ENCODE measurements around the gene PPP1R3A.

GRCh38 chr7:113832196-113832745, 86.5 kb downstream of the PPP1R3A start:
- no peak for TF ChIP-seq TEAD4 (IDR thresholded peaks at IDR 0.05)
- TF ChIP-seq YY1 (IDR thresholded peaks at IDR 0.05; ENCODE audit: low read depth): no peak
- TF ChIP-seq NFIC (IDR thresholded peaks at IDR 0.05): no peak
- TF ChIP-seq ZBTB7A (IDR thresholded peaks at IDR 0.05; ENCODE audit: low read depth): no peak
